ENCODE measurements around the gene GLI3.

- TF ChIP-seq CTCF (IDR thresholded peaks at IDR 0.05 in 8 of 11, conservative IDR thresholded peaks at IDR 0.05 in 3 of 11) (no peak), POLR2AphosphoS5 (IDR thresholded peaks at IDR 0.05) (no peak), POLR2A (IDR thresholded peaks at IDR 0.05) (no peak)
These were observed 242.3 kb downstream of the GLI3 start for GRCh38 chr7:41994746-41995110.

Measured in spleen (tissue), 7 donors.